Measurements from ENCODE around the gene RAB4B. TPM values are rescaled to one million over a fixed set of nuclear protein-coding genes. Genes with fewer than 3 reads are reported as not detected.
"Not testable (repeated sequence)": the region's sequence is repeated elsewhere in the genome, so short reads cannot be mapped to it uniquely, and the experiment has no call there.

RAB4B gene
- total RNA-seq, 1 experiment from 2014 or later = 19.6 TPM

- no peak for DNase-seq (ENCODE audit: low read depth)
These were observed 2.5 kb downstream of the RAB4B start for GRCh38 chr19:40780582-40780981.

GRCh38 chr19:40781140-40781539 lies 3.1 kb downstream of the RAB4B start:
- DNase-seq (ENCODE audit: low read depth) = no peak

- DNase-seq (ENCODE audit: low read depth) = no peak
These were observed 5.7 kb downstream of the RAB4B start for GRCh38 chr19:40783711-40784110.

- DNase-seq (ENCODE audit: low read depth) = not testable (repeated sequence)
These were observed 6.1 kb downstream of the RAB4B start for GRCh38 chr19:40784146-40784545.

GRCh38 chr19:40785526-40785925 lies 7.5 kb downstream of the RAB4B start:
- no peak for DNase-seq (ENCODE audit: low read depth)

- DNase-seq (ENCODE audit: low read depth) = no peak
These were observed 8.3 kb downstream of the RAB4B start for GRCh38 chr19:40786060-40787037.

GRCh38 chr19:40791349-40791748 lies 13.3 kb downstream of the RAB4B start:
- no peak for DNase-seq (ENCODE audit: low read depth)

GRCh38 chr19:40791996-40792395 lies 13.9 kb downstream of the RAB4B start:
- DNase-seq (ENCODE audit: low read depth) = no peak

- DNase-seq (ENCODE audit: low read depth) = no peak
These were observed 19.3 kb downstream of the RAB4B start for GRCh38 chr19:40797166-40797962.

- DNase-seq (ENCODE audit: low read depth) = peak; percentile 82
These were observed 20.1 kb downstream of the RAB4B start for GRCh38 chr19:40797963-40798682.

- DNase-seq (ENCODE audit: low read depth) = peak; percentile 100
These were observed 20.9 kb downstream of the RAB4B start, which contains the start of gene EGLN2 for GRCh38 chr19:40798683-40799557. Gene EGLN2, plus strand, starts transcription at chr19:40799191. Its CDS starts 1,382 bp downstream, at chr19:40800573.

- DNase-seq (ENCODE audit: low read depth) = peak; percentile 42
These were observed 21.7 kb downstream of the RAB4B start for GRCh38 chr19:40799558-40800338.

- no peak for DNase-seq (ENCODE audit: low read depth)
These were observed 22.4 kb downstream of the RAB4B start for GRCh38 chr19:40800339-40800996.

GRCh38 chr19:40800997-40801377 lies 22.9 kb downstream of the RAB4B start:
- no peak for DNase-seq (ENCODE audit: low read depth)

- DNase-seq (ENCODE audit: low read depth) = no peak
These were observed 23.6 kb downstream of the RAB4B start for GRCh38 chr19:40801426-40802299.

- DNase-seq (ENCODE audit: low read depth) = no peak
These were observed 24.5 kb downstream of the RAB4B start for GRCh38 chr19:40802300-40803169.

GRCh38 chr19:40803170-40803856 lies 25.3 kb downstream of the RAB4B start:
- DNase-seq (ENCODE audit: low read depth) = no peak
